ENCODE results near the gene CDH13.

The CDH13 gene

DNA sequence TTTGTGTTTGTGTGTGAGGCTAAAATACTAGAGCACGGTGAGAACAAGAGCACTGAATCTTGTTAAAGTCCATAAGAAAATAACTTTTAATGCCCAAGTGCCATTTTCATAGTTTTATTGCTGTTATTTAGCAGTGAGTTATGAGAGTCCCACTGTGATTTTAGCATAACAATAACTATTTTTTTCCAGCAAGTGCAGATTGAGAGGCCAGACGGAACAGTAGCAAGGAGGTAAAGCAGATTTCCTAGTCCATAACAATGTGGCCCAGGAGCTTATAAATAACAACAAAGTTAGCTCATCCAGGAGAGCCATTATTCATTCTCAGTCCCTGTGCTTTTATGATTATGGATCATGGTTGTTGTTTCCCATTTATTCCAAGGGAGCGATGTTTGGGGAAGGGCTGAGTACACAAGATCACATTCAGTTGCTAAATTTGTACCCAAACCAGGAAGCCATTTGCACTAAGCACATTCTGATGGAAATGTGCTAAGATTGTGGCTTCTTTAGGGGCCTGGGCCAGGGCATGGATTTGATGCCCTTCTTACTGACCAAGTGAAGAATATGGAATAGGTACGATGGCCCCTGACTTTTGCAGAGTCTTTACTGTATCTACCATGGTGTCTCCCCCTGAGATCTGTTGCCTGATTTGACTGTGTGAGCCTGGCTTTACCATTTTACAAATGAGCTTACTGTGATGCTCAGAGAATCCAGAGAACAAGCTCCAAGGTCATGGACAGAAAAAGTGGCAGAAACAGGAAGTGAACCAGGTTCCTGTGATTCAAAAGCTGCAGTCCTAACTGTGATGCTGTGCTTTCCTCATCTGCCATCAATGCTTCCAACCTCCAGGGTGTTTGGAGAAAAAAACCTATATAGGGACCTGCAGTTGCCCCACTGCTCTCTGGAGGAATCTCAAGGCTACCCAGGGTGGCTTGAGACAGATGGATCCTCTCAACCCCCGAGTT lies 976.3 kb downstream of the CDH13 start:
- DNase-seq: no peak

DNA sequence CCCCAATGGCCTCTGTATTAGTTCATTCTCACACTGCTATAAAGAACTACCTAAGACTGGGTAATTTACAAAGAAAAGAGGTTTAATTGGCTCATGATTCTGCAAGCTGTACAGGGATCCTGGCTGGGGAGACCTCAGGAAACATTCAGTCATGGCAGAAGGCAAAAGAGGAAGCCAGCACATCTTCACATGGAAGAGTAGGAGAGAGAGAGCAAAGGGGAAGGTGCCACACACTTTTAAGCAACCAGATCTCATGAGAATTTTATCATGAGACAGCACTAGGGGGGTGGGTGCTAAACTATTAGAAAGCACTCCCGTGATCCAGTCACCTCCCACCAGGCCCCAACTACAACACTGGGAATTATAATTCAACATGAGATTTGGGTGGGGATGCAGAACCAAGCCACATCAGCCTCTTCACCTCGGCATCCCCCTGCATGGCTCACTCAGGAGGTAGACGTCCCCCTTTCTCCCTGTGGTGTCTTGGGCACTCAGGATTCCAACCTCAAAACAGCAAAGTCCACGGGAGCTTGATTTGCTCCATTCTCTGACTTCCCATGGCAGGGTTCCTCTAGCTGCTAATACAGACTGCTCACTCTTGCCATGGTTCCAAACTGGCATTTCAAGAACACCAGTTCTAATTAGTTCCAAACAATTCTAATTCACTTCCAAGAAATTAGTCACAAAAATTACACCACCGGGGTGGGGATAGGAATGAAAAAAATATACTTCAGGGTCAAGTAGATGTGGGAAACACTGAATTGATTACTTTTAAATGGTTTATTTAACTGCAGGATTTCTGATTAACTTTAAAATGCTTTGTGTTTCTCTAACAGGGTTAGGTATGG lies 977.2 kb downstream of the CDH13 start:
- DNase-seq: no peak

DNA sequence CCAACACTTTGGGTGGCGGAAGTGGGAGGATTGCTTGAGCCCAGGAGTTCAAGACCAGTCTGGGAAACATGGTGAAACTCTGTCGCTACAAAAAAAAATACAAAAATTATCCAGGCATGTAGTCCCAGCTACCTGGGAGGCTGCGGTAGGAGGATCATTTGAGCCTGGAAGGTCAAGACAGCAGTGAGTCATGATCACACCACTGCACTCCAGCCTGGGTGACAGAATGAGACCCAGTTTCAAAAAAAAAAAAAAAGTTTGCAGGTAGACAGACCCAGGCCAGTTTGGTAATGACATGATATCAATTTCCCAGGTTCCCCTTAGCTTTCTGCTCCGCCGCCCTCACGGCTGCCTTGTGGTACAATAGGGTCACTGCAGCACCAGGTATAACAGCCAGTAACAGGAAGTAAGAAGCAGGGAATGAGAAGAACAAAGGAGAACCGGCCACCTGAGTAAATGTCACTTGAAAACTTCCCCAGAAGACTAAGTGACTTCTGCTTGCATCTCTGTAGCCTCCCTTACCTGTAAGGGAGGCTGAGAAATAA lies 979.8 kb downstream of the CDH13 start:
- no peak for DNase-seq

DNA sequence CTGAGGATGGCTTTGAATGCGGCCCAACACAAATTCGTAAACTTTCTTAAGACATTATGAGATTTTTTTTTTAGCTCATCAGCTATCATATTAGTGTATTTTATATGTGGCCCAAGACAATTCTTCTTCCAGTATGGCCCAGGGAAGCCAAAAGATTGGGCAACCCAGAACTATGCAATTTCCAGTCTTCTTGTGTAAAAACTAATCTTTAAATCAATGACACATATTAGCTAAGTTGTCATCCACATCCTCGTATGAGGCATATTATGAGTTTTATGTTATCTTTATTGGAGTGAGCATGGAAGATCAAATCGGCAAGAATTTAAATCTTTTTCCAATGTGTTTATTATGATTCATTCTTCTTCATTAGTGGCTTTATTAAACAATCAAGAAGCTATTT lies 982.4 kb downstream of the CDH13 start:
- DNase-seq: no peak

DNA sequence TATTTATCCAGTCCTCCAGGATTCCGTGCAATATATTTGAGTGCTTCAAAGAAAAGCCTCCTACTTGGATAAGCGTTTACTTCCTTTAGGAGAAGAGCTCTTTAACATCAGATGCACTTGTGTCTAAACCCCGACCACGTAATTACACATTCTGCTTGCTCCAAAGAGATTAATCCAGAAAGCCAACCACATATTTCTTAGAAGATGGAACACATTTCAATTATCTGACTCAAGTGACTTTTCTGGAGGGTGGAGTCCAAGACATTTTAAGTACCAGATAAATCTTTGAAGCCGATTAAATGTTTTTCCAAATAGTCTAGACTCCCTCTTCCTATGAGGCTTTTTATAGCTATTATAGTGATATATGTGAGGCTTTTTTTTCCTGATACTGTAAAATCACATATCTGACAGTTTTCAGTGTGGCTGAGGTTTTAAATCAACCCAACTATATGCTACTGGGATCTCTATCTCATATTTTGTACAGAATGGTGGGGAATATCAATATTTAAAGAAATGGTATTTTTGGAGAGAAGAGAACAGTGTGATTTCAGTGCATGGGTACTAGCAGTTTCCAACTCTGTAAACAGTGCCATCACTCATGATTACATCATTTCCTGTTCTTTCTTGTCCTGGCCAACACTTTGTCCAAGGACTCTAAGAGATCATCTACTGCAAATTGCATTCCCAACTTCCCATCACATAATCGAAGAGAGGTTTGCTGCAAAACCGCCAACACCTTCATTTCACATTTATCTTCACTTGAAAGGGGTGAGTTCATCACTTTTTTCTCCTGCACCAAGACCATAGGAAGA lies 988.6 kb downstream of the CDH13 start:
- no peak for DNase-seq

DNA sequence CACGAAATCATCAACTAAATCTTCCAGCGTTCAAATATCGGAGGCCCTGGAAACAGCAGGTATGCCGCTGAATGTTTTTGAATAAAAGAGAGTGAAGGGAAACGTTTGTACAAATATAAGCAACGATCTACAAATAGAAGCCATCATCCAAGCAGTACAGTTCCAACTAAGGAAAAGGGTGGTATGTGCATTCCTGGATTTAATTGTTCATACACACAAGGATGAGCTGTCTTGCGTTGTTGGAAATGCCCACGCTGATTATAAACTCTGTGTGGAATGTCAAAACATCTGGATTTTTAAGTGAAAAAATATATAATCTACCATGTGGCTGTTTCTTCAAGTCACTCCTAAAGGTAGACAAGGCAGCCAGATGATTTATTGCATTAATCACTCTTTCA lies 989.2 kb downstream of the CDH13 start:
- DNase-seq: no peak

DNA sequence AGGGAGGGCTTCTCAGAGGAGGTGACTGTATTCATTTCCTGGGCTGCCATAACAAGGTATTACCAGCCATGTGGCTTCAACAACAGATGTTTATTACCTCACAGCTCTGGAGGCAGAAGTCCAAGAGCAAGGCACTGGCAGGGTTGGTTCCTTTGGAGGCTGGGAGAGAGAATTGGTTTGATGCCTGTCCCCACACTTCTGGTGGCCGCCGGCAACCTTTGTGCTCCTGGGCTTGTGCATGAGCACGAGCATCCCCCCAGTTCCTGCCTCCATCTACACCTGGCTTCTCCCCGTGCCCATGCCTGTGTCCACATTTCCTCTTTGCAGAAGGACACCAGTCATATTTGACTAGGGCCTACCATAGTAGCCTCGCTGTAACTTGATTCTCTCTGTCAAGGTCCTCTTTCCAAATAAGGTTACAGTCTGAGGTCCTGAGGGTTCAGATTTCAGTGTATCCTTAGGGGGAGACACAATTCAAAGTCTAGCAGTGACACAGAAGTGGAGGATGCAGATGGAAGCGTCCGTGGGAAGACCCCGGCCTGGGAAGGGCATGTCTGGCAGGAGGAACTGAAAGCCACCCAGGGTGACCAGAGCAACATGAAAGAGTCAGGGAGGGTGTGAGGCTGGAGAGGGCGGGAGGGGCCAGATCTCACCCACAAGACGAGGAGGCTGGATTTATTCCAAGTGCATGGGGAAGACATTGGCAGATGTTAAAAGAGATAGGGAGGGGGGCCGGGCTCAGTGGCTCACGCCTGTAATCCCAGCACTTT lies 992.8 kb downstream of the CDH13 start:
- no peak for DNase-seq

DNA sequence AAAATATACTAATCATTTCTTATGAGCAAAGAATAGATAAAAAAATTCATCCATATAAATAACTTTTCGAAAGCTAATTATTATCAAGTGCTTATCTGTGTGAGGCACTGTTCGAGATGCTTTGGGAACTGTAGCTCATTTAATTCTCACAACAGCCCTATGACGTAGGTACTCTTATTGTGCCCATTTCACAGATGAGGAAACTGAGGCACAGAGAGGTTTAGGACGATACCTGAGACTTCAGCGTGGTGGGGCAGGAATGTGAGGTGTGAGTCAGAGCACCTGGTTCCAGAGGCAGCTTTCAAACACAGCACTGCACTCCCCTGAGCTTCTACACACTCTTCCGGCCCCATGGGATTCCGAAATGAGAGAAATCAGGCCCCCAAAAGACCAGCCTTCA lies 995.2 kb downstream of the CDH13 start:
- no peak for DNase-seq

DNA sequence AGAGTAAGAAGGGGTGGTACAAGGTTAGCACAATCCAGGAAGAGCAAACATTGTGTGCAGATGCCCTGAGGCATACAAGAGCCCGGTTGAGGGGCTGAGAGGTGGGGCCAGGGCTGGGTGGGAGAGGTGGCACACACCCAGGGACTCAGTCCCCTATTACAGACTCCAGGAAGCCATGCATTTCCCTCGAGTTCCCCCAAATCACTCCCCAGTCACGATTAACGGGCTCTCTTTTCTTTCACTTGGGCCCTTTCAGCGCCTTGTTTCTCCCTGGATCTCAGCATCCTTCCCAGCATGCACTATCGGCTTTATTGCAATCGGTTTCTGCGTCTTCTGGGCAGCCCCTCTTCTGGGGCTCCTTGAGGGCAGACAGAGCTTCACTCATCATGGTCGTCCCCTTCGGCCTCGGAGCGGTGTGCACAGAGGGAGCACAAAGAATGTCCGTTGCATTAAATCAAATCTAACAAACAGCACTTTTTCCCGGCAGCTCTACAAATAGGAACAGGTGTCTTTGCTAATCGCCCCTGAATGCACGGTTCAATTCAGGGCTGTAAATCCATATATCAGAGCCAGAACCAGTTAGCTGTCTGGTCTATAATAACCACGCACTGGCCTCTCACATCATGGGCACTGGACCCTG lies 996.4 kb downstream of the CDH13 start:
- no peak for DNase-seq

DNA sequence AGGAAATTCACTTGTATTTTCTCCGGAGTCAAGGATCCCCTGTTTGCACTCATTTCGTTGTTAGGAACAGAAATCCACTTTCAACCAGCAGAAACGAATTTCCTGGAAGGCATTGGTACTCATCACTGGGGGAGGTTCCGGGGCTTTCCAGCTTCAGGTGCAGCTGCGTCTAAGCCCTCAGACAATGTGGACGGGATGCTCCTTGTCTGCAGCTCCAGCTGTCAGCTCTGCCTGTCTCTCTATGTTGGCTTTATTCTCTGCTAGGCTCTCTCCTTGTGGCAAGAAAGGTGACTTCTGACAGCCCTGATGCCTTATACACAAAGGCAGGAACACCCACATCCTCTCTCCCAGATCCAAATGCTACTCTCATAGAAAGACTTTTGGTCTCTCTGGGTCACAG lies 997.1 kb downstream of the CDH13 start:
- DNase-seq: no peak

DNA sequence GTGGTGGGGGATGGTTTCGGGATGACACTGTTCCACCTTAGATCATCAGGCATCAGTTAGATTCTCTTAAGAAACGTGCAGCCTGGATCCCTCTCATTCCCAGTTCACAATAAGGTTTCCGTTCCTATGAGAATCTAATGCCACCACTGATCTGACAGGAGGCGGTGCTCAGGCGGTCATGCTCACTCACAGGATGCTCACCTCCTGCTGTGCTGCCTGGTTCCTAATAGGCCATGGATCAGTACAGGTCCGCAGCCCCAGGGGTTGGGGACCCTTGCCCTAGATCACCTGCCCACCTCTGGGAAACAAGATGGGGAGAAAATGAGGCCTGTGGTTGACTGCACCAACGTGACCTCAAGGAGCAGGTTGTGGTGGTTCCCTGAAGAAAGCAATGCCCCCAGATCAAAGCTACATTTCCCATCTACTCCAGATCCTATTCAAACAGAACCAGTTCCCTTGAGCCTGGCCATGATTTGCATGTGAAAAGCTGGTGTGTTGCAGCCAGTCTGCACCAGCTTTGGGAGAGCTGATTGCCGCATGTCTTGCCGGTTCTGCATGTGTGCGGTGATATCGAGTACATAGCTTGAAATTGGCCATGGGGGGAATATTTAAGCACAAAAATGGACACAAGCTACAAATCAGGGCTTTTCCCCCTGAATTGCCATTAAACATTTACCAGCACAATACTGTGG lies 997.8 kb downstream of the CDH13 start:
- no peak for DNase-seq

DNA sequence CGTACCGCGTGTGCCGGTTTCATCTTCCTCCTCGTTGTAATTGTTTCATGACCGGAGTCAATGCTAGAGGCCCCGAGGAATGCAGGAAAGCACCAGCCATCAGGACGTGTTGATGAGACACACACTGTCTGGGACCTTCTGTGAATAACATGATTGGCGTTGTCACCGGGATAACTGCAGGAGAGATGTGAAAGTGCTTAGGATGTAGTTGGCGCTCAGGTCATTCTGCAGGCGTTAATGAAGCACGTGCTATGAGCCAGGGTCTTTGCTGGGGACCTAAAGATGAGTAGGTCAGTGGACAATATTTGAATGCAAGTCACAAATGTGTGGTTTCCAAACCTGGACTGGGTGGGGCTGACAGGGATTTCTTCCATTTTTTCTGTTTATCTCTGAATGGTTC lies 999.4 kb downstream of the CDH13 start:
- DNase-seq: no peak

DNA sequence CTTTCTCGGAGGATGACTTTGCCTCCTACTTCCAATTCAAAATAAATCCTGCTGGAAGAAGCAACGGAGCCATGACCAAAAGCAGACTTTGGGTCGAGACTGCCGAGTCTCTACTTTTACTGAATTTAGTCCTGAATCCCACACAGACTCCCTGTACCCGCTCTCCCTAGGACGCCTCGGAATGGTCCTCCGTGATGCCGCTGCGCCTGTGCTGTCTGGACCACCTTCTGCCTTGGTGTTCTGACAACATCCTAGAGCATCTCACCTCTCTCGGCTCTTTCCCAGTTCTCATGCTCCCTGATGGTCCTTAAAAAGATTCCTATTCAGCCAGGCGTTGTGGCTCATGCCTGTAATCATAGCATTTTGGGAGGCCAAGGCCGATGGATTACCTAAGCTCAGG lies 999.9 kb downstream of the CDH13 start:
- no peak for DNase-seq

DNA sequence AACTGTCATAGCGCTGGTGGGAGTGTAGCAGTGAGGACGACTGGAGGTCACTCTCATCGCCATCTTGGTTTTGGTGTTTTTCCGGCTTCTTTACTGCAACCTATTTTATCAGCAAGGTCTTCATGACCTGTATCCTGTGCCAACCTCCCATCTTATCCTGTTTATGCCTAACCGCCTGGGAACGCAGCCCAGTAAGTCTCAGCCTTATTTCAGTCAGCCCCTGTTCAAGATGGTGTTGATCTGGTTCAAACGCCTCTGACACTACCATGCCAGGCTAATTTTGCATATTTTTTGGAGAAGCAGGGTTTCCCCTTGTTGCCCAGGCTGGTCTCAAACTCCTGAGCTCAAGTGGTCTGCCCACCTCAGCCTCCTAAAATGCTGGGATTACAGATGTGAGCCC lies 1001.2 kb downstream of the CDH13 start:
- DNase-seq: no peak

DNA sequence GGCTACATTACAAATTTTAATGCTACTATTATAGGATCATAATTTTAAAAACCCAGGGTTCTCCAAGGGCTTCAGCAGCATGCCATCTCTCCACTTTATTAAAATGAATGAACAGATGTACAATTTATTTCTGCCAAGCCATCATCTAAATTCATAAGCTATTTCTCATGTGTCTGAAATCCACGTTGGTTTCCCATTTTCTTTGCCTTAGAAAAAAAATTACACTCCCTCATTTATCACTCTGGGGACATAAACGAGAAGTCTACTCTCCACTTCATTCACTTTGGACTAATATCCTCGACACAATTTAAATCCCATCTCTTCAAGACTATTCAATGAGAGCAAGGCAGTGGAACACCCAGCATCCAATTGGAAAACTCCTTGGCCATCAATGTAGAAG lies 1002.7 kb downstream of the CDH13 start:
- no peak for DNase-seq

DNA sequence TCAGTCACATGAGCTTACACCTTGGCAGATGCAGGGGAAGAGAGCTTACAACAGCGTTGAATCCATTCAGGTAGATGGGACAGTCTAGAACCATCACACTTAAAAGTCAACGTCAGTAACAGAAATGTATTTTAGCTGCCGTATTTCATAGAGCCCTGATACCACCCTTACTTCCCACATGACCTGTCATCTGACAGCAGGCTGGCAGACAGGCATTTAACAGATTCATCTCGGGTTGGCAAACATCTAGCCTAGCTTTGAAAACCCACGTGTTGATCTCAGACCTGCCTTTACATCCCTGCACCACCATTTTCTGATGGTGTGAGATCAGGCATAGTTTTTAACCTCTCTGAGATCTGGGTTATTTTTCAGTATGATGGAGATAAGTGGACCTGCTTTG lies 1003.1 kb downstream of the CDH13 start:
- DNase-seq: no peak

DNA sequence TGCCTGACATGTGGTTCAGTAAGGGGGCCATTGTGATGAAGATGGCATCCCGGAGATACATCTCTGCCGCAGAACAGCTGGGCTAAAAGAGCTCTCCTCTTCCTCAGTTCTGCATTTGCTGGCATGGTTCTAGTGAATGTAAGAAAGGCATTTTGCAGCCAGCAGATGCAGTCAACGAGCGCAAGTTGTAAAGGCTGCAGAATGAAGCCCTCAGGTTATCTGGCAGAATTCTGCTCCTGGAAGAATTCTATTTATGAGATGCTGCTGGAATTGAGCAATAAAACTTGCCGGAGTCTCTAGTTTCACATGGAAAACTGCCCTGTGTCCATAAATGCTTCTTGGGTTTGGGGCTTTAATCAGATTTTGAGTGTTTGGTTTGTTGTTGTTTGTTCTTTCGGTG lies 1004.2 kb downstream of the CDH13 start:
- no peak for DNase-seq

DNA sequence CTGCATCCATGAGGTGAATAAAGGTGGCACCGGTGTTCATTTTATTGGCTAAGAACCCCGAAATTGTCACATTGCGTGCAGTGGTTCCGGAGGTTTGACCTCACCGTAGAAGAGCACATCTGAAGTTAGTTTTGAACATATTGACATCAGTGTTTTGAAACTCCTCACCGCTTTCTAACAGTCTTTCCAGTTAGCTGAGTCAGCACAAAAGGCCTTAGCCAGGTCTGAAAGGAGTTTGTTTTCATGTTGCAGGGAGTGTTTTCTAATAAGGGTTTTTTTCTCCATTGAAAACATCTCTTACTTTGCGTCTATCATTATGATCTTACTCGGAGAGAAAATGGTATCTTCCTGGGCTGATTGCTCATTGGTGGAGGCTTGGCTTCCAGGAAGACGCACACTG lies 1006.5 kb downstream of the CDH13 start:
- no peak for DNase-seq

DNA sequence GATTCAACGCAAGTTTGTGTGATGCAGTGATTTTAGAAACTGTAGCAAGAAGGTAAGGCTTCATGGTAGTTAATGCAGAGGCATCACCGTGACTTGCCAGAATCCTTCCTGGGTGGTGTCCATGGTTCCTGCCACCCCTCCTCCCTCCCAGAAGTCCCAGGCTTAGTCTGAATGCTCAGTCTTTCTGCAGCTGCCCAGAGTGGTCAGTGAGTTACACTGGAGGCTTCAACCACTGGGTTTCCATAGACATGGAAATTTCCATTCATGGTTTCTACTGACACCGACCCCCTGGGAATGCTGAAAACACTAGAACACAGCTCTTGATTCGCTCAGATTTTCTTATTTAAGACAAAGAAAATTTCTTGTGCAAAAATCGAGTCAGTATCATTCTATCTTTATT lies 1021.6 kb downstream of the CDH13 start:
- no peak for DNase-seq

DNA sequence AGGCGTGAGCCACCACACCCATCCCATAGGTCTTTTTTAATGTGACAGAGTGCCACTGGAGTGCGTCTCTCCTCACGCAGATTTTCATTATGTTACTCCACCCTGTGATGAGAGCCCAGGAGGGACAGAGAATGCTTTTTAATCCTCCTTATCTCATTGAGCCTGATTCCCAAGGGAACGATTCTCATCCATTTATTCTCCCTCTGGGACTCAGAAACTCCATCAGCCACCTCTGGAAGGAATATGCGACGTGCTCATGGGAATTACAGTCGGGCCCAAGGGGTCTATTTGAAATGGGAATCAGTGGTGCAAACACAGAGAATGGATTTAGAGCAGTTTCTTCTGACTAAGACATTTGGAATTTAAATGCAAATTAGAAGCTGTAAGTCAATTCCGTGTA lies 1025.1 kb downstream of the CDH13 start:
- DNase-seq: no peak

DNA sequence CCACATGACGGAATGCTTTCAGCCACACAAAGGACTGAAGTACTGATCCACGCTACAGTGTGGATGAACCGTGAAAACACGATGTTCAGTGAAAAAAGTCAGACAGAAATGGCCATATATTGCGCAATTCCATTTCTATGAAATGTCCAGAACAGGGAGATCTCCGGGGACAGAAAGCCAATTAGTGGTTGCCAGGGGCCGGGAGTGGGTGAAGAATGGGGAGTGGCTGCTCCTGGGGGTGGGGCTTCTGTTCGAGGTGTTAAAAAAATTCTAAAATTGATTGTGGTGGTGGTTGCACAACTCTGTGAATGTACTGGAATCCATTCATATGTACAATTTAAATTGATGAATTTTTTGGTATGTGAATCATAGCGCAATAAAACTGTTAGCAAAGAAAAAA lies 1026.2 kb downstream of the CDH13 start:
- DNase-seq: no peak

Measured in activated effector memory CD4-positive, alpha-beta T cell treated with Interleukin-2 at 50 U/mL for 16 hours (primary cell).